UCSD-AML1 (cell line): ENCODE data around the gene FAM227A.
"Not testable (repeated sequence)": the region's sequence is repeated elsewhere in the genome, so short reads cannot be mapped to it uniquely, and the experiment has no call there.

ENCODE experiments used
- DNase-seq: peaks from one replicate; lab custom pipeline; 2025; ENCODE audit not compliant: unreplicated experiment; lab: John Stamatoyannopoulos, UW

FAM227A gene

GRCh38 chr22:38612217-38613006 is 43.8 kb downstream of the FAM227A start:
- DNase-seq: no peak

DNA sequence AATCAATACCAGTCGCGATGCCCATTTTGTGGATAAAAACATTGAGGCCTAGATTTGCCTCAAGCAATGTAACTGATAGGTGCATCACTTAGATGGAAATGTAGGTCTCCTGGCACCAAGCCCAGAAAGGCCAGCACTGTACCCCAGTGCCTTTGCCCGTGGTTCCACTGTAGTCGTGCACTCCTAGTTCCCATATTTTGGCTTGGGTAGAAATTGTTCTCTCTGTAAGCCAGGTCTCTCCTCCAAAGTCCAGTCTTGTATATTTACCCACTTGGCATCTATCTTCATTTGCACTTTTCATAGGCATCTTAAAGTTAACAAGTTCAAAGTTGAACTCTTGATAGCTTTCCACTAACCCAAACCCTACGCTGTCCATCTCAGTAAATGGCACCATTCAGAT is 44.6 kb downstream of the FAM227A start:
- DNase-seq: no peak

- DNase-seq: no peak
Observed at GRCh38 chr22:38610234-38610633, 46.0 kb downstream of the FAM227A start.

DNA sequence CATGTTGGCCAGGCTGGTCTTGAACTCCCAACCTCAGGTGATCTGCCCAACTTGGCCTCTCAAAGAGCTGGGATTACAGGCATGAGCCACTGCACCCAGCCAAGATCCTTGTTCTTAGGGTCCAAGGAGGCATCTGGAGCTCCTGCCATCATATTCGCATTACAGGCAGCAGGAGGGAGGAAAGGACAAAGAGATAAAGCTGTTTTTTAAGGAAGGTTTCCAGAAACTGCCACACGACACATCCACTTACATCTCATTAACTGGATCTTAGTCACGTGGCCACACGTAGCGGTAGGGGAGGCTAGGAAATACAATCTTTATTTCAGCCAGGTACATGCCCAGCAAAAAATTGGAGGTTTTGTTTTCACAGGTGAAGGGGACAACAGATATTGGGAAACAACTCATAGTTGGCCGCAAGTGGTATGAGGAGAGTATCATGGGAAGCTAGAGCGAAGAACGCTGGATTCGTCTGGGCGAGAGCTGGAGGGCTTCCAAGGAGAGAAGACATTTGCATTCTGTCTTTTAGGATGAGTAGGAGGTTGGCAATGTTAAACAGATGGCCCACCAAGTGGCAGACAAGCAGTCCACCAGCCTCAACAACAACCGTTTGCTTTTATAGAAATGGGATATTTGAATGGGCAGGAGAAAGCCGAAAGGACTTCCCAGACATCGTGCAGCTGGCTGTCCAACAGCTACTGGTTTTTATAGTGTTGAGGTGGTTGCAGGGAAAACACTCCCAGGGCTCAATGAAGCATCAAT is 47.0 kb downstream of the FAM227A start:
- no peak for DNase-seq

DNA sequence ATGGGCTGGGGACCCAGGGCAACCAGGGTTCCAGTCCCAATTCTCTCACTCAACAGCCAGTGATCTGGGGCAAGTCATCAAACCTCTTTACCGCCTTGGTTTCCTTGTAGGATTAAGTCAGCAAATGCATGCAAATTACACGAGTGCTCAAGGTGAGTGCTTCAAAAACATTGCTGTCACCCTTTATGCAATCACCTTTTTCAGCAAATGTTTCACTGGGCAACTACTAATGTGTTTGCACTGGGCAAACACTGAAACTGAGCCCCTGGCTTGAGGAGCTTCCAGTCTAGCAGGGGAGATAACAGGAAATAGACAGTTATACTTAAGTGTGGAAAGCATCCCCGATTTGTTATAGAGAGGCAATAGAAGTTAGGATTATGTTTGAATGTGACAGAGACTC is 48.5 kb downstream of the FAM227A start:
- no peak for DNase-seq

GRCh38 chr22:38602166-38602565 is 54.0 kb downstream of the FAM227A start:
- no peak for DNase-seq

DNA sequence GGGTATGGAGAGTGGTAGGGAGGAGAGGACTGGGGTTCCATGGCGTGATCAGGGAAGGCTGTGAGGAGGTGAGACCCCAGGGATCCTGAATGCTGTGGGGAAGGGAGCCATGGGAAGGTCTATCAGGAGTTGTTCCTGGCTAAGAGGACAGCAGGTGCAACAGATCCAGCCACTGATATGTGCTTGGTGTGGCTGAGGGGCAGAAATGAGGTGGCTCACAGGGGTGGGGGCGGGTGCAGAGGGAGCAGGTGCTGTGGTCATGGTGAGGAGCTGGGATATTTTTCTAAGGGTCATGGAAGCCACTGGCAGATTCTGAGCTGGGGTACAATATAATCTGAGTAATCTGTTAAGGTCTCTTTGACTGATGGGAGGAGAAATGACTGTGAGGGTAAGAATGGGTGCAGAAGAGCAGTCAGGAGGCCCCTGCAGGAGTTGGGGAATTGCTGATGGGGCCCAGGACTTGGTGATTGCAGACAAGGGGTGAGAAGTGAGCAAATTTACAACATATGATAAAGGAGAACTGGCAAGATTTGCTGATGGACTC is 54.9 kb downstream of the FAM227A start:
- no peak for DNase-seq

GRCh38 chr22:38599466-38599865 is 56.7 kb downstream of the FAM227A start:
- no peak for DNase-seq

GRCh38 chr22:38582923-38583322 is 73.3 kb downstream of the FAM227A start:
- DNase-seq: not testable (repeated sequence)

- DNase-seq: no peak
Observed at GRCh38 chr22:38578505-38578904, 77.7 kb downstream of the FAM227A start.

DNA sequence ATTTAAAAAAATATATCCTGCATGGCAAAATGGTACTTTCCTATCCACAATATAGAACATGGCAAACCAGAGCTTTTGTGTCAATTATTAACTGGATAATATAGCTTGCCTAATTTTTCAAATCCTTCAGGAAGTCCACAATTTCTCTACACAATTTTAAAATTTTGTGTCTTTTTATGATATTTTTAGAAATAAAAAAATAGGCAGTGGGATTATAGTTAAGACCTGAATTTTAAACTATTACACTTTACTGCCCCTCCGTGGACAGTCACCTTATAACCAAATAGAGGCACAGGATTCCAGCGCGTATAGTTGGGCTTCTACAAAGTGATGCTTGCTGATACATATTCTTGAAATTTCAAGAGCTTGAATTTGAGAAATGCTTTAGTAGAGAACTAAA is 84.1 kb downstream of the FAM227A start:
- no peak for DNase-seq

DNA sequence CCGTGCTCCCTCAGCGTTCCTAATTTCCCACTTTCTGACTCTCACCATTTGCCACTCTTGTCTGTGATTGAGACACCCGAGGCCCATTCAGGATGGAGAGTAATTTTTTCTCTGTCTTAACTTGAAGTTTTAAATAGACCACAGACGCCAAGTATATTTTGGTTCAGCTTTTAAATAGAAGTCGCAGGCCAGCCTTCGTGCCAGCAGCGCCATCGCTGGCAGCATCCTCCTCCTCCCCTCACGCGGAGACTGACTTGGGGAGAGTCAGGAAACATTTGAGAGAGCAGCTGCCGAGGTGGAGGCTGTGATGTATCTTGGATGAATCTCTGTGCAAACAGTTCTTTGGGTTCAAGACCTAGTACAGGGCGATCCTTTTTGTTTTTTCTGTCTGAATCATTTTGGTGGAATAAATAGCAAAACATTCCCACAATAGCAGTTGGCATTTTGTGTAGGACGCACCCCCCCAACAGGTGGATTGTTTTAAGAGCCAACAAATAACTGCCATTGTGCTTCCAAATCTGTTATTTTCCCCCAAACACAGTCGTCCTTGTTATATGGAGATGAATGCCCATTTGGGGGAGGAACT is 85.3 kb downstream of the FAM227A start:
- peak; percentile 38 for DNase-seq

DNA sequence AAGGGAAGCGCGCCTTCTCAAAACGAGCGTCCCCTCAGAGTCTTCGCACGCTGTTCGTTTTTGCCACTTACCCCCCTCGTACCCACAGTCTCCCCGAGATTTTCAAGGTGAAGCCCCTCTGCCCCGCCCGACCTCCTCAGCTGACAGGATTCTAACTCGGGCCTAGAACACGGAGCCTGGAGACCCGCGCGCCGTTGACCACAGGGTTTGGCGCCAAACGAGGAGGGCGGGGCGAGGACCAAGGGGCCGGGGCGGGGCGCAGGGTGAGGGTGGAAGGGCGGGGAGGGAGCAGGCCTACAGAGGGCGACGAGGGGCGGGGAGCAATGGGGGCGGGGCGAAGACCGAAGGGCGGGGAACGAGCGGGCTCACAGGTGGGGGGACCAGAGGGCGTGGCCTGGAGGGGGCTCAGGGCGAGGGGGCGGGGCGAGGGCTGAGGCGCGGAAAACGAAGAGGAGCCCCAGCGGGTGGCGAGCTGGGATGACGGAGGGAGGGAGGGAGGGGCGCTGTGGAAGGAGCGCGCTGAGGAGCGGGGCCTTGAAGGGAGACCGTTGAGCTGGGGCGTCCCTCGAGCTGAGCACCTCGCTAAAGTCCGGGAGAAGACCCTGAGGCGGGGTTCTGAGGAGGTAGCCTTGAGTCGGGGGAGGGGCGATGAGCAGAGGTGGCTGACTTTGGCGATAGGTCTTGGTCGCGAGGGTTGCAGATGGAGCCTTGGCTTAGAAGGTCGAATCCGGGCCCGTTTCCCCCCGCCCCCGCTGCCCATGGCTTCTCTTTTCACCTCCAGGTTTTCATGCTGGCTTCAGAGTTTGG is 86.0 kb downstream of the FAM227A start, which contains the start of gene DMC1:
DMC1 (minus strand) TSS at position 212 of the 807 bp plus-strand sequence. CDS start 1,927 bp downstream, outside the sequence.
- DNase-seq: peak; percentile 89

DNA sequence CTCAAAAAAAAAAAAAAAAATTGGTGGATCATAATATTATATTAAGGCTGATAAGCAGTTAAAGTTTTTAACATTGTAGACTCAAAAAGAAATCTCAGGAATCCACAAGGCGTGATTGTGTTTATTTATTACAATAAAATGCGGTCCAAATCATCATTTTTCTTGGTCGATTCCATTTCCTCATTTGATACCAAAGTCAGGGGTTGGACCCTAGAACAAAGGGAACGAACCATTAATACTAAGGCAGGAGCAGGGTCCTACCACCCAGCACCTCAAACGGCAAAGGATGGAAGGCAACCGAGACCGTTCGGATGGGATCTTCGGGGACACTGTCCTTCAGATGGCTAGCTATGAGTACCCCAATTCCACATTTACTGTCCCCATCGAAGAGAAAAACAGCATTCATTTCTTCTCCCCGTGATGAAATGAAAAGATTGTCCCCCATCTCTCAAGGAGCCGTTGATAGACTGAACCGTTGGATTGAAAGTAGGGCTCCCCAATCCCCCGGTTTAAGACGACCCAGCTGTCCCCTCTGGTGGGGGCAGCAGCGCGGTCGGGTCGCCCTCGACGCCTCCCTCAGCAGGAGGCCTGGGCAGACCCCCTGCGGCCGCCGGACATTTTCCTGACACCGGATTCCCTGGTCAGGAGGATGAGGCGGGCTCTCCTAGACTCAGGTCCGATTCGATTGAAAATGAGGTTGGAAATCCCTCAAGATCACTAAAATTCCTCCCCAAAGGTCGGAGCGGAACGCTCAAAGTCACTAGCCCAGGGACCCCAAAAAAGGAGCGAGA is 86.8 kb downstream of the FAM227A start:
- DNase-seq: no peak

- DNase-seq: no peak
Observed at GRCh38 chr22:38567531-38568285, 88.5 kb downstream of the FAM227A start.

DNA sequence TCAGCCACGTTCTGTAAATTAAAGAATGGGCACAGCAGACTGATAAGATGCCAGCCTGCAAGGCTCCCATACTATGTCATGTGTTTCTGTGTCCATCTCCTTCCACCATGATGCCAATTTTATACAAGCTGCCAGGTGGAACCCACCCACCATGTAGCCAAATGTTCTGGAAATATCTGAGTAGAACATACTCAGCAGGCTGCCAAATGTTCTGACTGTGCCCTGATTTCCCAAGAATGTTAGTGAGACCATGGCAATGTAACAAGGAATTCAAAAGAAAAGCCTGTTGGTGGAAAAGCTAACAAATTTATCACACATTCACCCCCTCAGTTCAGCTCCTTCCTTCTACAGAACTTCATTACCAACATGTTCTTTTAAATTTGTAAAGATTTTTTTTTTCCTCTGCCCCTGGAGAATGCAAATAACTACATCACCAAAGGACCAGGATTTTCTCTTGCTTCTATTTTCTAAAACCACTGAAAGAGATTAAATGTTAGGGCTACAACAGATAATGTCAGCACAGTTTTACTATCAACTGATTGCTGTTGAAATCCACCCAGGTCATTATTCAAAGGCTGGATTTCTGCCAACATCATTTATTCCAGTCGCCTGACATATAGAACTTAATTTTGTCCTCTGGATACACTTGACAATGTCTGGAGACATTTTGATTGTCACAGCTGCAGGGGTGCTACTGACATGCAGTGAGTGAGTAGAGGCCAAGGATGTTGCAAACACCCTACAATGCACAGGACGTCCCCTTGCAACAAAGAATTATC is 89.3 kb downstream of the FAM227A start:
- DNase-seq: no peak

DNA sequence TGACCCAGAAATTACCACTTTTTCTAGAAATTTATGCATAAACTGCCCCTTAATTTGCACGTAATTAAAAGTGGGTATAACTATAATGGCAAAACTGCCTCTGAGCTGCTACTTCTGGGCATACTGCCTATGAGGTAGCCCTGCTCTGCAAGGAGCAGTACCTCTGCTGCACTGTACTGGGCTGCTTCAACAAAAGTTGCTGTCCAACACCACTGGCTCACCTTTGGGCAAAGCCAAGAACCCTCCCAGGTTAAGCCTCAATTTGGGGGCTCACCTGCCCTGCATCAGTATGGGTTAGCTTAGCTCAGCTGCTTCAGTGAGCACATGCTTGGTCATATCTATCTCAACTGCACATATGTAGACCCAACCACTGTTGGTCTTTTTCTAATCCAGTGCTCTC is 90.8 kb downstream of the FAM227A start:
- DNase-seq: no peak

DNA sequence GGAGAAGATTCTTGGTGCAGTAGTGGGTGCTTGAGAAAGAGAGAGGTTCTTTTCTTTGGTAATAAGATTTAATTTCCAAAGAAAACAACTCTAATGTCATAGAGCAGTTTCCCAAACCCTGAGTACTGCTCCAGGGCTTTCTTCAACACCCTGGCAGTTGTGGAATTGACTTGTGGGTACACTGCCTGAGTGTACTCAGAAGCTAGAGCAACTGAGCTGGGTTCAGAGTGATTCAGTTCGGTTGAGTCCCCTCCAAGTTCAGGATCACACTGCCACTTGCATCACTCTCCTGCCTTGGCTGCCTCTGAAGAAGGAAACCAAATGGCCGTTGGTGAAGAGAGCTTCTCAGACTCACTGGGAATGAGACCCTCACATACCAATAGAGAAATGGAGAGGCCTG is 91.5 kb downstream of the FAM227A start:
- no peak for DNase-seq

GRCh38 chr22:38554281-38554680 is 101.9 kb downstream of the FAM227A start:
- no peak for DNase-seq
